Stimulated activated naive CD8-positive, alpha-beta T cell treated with anti-CD3 and anti-CD28 coated beads, Interleukin-15, Interleukin-2, amounts not matched to agents 100 ng/mL and 50 ng/mL, for 24 hours (primary cell): ENCODE results near the gene FAM168A.
"Not testable (repeated sequence)": the region's sequence is repeated elsewhere in the genome, so short reads cannot be mapped to it uniquely, and the experiment has no call there.

Experiments
- H3K27ac Mint-ChIP-seq: one replicate; pipeline ENCODE4 v1.8.0; 2021; ENCODE audit warnings: mild to moderate bottlenecking, mixed read lengths
- H3K27me3 Mint-ChIP-seq: one replicate; pipeline ENCODE4 v1.8.0; 2021; ENCODE audit warnings: mixed read lengths
- H3K36me3 Mint-ChIP-seq: one replicate; pipeline ENCODE4 v1.8.0; 2021; ENCODE audit warnings: low read depth, mixed read lengths
- H3K4me1 Mint-ChIP-seq: one replicate; pipeline ENCODE4 v1.8.0; 2021; ENCODE audit warnings: low read depth, mixed read lengths
- H3K4me3 Mint-ChIP-seq: one replicate; pipeline ENCODE4 v1.8.0; 2021; ENCODE audit warnings: mild to moderate bottlenecking, mixed read lengths
- H3K9me3 Mint-ChIP-seq: one replicate; pipeline ENCODE4 v1.8.0; 2021; ENCODE audit warnings: mixed read lengths

Gene FAM168A

DNA sequence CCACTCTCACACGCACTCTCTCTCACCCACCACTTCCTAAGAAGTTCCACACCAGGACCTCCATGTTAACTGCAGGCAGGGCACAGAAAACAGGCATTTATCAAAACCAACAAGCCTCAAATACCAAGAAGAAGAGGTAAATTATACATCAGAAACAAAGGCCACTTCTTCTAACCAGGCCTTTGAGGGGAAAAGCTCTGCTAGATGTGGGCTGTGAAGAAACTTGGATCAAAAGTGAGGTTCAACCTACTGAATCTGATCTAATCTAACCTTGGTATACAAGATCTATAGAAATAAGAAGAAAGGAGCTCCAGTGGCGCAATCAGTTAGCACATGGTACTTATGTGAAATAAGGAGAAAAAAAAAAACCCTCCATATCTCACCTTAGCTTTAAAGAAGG lies 91.9 kb downstream of the FAM168A start:
- H3K27me3 Mint-ChIP-seq: no peaks in the 10 kb centered on the region
- peaks cover 23% of the 10 kb centered on the region for H3K4me1 Mint-ChIP-seq
- no peak overlapping the region for H3K27ac Mint-ChIP-seq
- peaks cover 13% of the 10 kb centered on the region for H3K36me3 Mint-ChIP-seq
- H3K9me3 Mint-ChIP-seq: peaks cover 14% of the 10 kb centered on the region
- no peak overlapping the region for H3K4me3 Mint-ChIP-seq

DNA sequence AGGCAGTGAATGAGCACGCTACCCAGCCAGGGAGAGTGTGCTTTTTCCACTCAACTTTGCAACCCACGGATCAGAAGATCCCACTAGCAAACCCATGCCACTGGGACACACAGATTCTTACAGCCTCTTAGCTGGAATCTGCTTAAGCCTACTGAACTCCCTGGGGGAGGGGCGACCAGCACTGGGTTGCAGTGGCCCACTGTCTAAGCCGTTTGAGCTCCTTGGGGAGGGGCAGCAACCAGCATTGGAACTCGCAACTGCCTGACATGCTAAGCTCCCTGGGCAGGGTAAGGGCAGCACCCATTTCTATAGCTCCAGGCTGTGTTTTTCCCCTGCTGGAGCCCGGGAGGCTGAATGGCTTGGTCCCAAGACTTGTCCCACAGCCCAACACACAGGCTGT lies 99.6 kb downstream of the FAM168A start:
- Mint-ChIP-seq H3K27me3 (no peaks in the 10 kb centered on the region), H3K36me3 (no peaks in the 10 kb centered on the region), H3K4me3 (no peak overlapping the region), H3K4me1 (peaks cover 30% of the 10 kb centered on the region), H3K27ac (no peak overlapping the region), H3K9me3 (peaks cover 10% of the 10 kb centered on the region)

DNA sequence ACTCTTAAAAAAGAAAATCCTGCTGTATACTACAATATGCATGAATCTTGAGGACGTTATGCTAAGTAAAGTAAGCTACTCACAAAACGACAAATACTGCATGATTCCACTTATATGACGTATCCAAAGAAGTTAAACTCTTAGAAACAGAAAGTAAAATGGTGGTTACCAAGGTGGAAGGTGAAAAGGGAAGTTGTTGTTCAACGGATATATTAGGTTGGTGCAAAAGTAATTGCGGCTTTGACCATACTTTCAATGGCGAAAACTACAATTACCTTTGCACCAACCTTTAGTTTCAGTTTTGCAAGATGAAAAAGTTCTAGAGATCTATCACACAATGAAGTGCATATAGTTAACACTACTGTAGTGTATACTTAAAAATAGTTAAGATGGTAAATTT lies 101.8 kb downstream of the FAM168A start:
- H3K36me3 Mint-ChIP-seq: no peaks in the 10 kb centered on the region
- H3K27me3 Mint-ChIP-seq: no peaks in the 10 kb centered on the region
- H3K9me3 Mint-ChIP-seq: peaks cover 4% of the 10 kb centered on the region
- H3K4me1 Mint-ChIP-seq: peaks cover 18% of the 10 kb centered on the region
- H3K27ac Mint-ChIP-seq: no peak overlapping the region
- H3K4me3 Mint-ChIP-seq: no peak overlapping the region

DNA sequence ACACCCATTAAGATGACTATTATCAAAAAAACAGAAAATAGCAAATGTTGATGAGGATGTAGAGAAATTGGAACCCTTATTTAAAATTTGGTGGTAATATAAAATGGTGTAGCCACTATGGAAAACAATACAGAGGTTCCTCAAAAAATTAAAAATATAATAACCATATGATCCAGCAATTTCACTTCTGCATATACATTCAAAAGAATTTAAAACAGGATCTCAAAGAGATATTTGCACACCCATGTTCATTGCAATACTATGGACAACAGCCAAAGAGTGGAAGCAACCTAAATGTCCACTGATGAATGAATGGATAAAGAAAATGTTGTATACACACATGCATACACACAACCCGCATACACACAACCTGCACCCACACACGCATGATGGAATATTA lies 102.2 kb downstream of the FAM168A start:
- Mint-ChIP-seq H3K9me3 (peaks cover 2% of the 10 kb centered on the region), H3K36me3 (no peaks in the 10 kb centered on the region), H3K27ac (no peak overlapping the region), H3K27me3 (no peaks in the 10 kb centered on the region), H3K4me1 (peaks cover 14% of the 10 kb centered on the region), H3K4me3 (no peak overlapping the region)

DNA sequence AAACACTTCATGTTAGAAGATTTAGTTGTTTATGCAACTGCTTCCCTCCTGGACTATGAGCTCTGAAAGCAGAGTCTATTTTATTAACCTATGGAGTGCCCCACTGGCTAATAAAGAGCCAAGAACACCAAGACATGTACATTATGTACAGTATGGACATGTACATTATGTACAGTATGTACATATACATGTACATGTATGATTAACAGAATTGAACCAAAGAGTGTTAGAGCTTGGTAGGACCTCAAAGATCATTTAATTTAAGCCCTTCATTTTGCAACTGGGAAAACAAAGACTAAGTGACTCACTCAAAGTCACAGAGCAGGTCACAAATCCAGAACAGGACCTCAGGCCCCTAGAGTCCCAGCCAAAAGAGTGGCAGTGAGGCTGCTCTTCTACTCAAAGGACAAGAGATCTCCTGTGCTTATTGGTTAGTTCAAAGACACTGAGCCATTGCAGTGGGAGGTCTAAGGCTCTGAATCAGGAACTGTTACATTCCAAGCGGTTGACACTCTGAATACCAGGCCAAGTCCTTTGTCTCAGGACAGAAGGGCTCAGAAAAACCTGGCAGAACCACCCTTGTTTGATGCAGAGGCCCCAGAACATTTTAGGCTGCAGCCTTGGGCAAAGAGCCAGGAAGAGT lies 103.8 kb downstream of the FAM168A start:
- Mint-ChIP-seq H3K4me3 (no peak overlapping the region), H3K27me3 (no peaks in the 10 kb centered on the region), H3K9me3 (no peaks in the 10 kb centered on the region)

DNA sequence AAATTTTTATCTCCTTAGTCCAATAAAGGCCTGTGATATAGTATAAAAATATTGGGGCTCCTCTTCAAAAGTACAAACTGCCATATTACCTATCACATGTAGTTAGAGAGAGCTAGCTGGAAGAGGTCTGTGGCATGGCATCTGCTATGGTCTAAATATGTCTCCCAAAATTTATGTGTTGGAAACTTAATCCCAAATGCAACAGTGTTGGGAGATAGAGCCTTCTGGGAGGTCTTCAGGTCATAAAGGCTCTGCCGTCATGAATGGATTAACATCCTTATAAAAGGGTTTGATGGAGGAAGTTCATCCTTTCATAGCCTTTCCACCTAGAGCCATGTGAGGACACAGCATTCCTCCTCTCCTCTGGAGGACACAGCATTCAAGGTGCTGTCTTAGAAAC lies 116.3 kb downstream of the FAM168A start:
- H3K36me3 Mint-ChIP-seq: peaks cover 7% of the 10 kb centered on the region
- H3K27ac Mint-ChIP-seq: no peak overlapping the region
- H3K4me3 Mint-ChIP-seq: no peak overlapping the region
- no peaks in the 10 kb centered on the region for H3K27me3 Mint-ChIP-seq
- H3K9me3 Mint-ChIP-seq: peaks cover 11% of the 10 kb centered on the region
- H3K4me1 Mint-ChIP-seq: no peaks in the 10 kb centered on the region

More for the DNA sequence above, 103.8 kb downstream of the FAM168A start:
- Mint-ChIP-seq H3K36me3 (no peaks in the 10 kb centered on the region), H3K4me1 (peaks cover 2% of the 10 kb centered on the region), H3K27ac (no peak overlapping the region)

DNA sequence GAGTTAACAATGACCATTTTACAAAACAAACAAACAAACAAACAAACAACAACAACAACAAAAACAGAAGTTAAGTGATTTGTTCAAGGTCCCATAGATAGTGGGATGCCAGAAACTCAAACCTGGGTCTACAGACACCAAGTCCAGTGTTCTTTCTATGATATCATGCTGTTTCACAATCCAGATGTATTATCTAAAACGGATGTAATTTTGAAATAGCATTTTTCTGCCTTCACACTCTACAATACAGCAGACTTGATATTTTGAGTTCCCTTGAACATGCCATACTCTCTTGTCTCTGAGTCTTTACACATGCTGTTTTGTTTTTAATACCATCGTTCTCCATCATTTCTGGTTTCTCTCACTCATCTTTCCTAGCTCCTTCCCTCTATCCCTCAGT lies 117.2 kb downstream of the FAM168A start:
- H3K9me3 Mint-ChIP-seq: peaks cover 13% of the 10 kb centered on the region
- no peak overlapping the region for H3K27ac Mint-ChIP-seq
- H3K36me3 Mint-ChIP-seq: peaks cover 8% of the 10 kb centered on the region
- no peaks in the 10 kb centered on the region for H3K4me1 Mint-ChIP-seq
- no peaks in the 10 kb centered on the region for H3K27me3 Mint-ChIP-seq
- H3K4me3 Mint-ChIP-seq: no peak overlapping the region

DNA sequence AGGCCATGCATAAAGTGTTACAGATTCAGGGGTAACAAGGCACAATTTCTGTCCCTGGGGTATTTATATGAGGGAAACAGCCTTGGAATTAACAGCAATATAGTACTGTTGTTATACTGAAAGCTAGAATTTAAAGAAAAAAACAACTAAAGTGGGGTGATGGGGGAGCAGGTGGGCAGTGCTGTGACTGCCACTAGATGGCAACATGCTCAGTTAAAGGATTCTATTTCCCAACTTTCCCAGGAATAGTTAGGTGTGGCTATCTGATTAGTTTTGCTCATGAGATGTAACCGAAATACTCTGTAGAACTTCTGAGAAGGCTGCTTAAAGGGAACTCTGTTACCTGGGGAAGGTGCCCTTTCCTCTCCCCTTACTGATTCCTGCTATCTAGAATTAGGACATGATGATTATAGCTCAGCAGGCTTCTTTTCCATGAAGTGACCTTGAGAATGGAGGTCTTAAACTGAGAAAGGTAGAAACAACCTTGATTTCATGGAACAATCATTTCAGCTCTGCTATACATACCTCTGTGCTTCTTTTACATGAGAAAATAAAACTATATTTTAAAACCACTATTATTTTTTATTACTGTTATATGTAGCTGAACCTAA lies 119.1 kb downstream of the FAM168A start:
- Mint-ChIP-seq H3K27me3 (no peaks in the 10 kb centered on the region), H3K36me3 (peaks cover 8% of the 10 kb centered on the region), H3K27ac (no peak overlapping the region), H3K4me3 (no peak overlapping the region), H3K9me3 (peaks cover 13% of the 10 kb centered on the region), H3K4me1 (no peaks in the 10 kb centered on the region)

DNA sequence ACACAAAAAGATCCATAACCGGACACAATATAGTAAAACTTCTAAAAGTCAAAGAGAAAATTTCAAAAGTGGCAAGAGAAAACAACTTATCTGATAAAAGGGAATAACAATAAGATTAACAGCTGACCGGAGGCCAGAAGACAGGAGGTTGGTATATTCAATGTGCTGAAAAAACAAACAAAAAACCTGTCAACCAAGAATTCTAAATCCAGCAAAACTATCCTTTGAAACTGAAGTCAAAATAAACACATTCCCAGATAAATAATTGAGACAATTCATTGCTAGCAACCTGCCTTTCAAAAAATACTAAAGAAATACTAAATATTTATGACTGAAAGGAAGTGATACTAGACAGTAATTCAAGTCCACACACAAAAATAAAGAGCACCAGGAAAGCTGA lies 120.4 kb downstream of the FAM168A start:
- Mint-ChIP-seq H3K4me1 (no peaks in the 10 kb centered on the region), H3K9me3 (peaks cover 13% of the 10 kb centered on the region), H3K27ac (no peak overlapping the region), H3K4me3 (no peak overlapping the region), H3K27me3 (no peaks in the 10 kb centered on the region), H3K36me3 (peaks cover 10% of the 10 kb centered on the region)

DNA sequence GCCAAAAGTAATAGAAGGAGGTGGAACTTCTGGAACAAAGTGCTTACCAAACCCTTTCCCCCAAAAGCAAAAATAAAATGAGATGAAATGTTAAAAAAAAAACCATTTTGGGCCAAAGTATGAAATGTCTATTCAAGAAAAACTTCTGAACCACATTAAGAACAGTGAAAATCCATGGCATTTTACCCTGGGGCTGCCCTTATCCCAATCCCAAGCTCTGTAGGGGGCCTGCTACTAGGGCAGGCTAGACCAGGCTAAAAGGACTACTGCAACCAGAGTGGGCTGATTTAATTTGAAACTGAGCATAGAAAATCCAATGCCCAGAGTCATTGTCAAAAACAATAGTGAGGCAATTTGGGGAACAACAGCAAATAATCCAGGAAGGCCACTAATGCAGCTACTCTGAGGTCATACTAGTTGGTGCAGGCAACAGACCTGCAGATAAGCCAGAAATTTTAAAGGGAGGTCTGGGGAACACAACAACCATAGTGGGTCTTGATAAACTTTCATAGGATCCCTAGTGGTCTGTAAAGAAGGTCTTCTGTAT lies 122.3 kb downstream of the FAM168A start:
- H3K9me3 Mint-ChIP-seq: peaks cover 13% of the 10 kb centered on the region
- H3K4me3 Mint-ChIP-seq: no peak overlapping the region
- H3K27ac Mint-ChIP-seq: no peak overlapping the region
- H3K27me3 Mint-ChIP-seq: no peaks in the 10 kb centered on the region
- peaks cover 12% of the 10 kb centered on the region for H3K36me3 Mint-ChIP-seq
- H3K4me1 Mint-ChIP-seq: no peaks in the 10 kb centered on the region

DNA sequence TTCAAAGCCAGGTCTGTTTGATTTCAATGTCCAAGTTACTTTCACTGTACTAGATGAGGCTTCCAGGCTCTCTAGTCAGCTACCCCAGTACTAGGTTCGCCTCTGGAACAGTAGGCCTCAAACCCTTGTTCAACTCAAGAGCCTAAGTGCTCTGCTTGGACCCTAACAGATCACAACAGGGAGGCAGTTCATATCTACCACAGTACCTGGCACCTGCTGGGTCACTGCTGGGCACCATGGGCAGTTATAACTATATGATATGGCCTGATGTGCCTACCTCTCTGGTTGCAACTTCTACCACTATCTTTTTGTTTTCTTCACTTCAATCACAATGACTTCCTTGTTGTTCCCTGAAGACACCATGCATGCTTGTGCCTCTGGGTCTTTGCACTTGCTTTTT lies 124.7 kb downstream of the FAM168A start:
- H3K27ac Mint-ChIP-seq: no peak overlapping the region

DNA sequence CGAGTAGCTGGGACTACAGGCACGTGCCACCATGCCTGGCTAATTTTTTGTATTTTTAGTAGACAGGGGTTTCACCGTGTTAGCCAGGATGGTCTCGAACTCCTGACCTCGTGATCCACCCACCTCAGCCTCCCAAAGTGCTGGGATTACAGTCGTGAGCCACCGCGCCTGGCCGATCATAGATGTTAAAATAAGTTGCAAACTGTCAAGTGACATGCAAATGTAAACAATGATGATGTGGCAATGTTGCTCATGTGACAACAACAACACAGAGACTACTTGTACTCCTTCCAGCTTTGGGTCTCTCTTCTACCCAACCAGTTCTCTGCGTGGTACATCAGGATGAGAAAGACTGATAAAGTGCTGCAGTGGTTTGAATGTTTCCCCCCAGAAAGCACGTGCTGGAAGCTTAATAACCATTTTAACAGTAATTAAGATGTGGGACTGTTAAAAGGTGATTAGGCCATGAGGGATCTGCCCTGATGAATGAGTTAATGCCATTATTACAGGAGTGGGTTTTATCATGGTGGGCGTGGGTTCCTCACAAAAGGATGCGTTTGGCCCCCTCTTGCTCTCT lies 127.8 kb downstream of the FAM168A start:
- H3K27me3 Mint-ChIP-seq, H3K4me3 Mint-ChIP-seq, H3K9me3 Mint-ChIP-seq, H3K4me1 Mint-ChIP-seq, H3K27ac Mint-ChIP-seq, H3K36me3 Mint-ChIP-seq: not testable (repeated sequence)

More for the DNA sequence above, 124.7 kb downstream of the FAM168A start:
- H3K9me3 Mint-ChIP-seq: peaks cover 13% of the 10 kb centered on the region
- no peak overlapping the region for H3K4me3 Mint-ChIP-seq
- no peaks in the 10 kb centered on the region for H3K27me3 Mint-ChIP-seq
- H3K4me1 Mint-ChIP-seq: no peaks in the 10 kb centered on the region
- peaks cover 16% of the 10 kb centered on the region for H3K36me3 Mint-ChIP-seq

DNA sequence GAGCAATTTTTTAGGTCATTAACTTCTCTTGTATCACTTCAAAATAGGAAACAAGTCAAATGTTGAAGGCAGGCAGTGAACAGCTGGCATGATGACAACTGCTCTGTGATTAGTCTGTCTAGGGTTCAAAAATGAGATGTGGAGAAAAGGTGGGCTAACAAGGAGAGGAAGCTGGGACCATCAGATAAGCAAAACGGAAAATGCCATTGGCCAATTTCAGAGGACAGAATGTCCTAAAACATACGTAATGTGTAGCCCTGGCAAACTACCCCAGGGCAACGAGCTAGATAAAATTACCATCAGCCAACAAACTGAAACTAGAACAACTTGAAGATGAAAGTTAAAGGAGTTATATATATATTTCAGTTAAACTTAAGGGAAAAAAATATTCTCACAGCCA lies 128.5 kb downstream of the FAM168A start:
- H3K27ac Mint-ChIP-seq: no peak overlapping the region
- H3K4me3 Mint-ChIP-seq: no peak overlapping the region
- H3K9me3 Mint-ChIP-seq: no peaks in the 10 kb centered on the region
- no peaks in the 10 kb centered on the region for H3K4me1 Mint-ChIP-seq
- H3K27me3 Mint-ChIP-seq: no peaks in the 10 kb centered on the region
- H3K36me3 Mint-ChIP-seq: peaks cover 8% of the 10 kb centered on the region

DNA sequence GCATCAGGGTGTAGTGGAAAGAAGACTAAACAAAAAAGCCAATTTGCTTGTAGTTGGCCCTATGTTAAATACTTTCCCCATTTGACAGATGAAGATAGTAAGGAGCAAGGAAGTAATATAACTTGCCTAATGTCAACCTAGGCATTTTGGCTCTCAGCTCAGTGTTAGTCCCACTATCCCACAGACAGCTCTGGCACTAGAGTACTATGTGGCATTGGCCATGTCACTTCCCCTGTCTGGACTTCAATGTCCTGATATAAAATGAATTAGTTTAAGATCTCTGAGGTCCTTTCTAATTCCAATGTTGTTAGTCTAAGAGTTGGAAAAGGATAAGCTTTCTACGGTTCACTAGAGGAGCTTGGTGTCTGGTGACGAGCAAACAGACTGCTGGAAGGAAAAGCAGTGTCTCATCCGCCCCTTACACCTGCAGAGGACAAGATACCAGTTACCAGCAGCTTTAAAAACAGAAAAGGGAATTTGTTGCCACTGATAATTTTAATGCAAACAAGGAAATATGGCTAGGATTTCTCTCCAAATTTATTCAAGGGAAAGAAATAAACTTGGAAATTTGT lies 129.2 kb downstream of the FAM168A start:
- Mint-ChIP-seq H3K27ac (no peak overlapping the region), H3K4me1 (no peaks in the 10 kb centered on the region), H3K4me3 (no peak overlapping the region), H3K9me3 (no peaks in the 10 kb centered on the region), H3K36me3 (peaks cover 8% of the 10 kb centered on the region), H3K27me3 (no peaks in the 10 kb centered on the region)

DNA sequence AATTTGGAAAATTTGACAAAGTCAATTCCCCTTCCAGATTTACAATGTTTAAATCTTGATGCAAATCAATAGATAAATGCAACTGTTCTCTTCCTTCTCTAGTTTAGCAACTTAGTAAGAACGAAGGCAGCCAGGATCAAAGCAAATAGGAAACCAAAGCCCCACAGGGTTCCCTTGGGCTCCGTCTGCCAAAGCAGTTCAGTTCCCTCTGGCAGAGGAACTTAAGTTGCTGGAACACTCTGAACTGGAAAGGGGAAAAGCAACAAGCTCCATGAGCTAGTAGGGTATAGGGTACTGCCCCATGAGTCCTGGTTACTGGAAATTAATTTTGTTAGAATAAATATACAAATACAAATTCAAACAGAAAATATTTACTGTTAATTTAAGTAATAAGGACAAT lies 130.4 kb downstream of the FAM168A start:
- Mint-ChIP-seq H3K27me3 (no peaks in the 10 kb centered on the region), H3K27ac (no peak overlapping the region), H3K36me3 (peaks cover 6% of the 10 kb centered on the region), H3K9me3 (no peaks in the 10 kb centered on the region), H3K4me1 (no peaks in the 10 kb centered on the region), H3K4me3 (no peak overlapping the region)
